Heart left ventricle (tissue), 13 donors: ENCODE results near the gene MAPK8IP3.

Experiments
- CTCF ChIP-seq, 12 donors: fragments of 200-600 bp; sonication (generic) in 4 of 12; IDR thresholded peaks; one replicate each; pipeline versions ENCODE4 v1.5.0 to v1.8.0; 2018 to 2022; ENCODE audit warnings: antibody characterized with exemption in 12 of 12, mild to moderate bottlenecking in 5 of 12
- POLR2A ChIP-seq, 2 donors: fragments of 450-650 bp; IDR thresholded peaks; one replicate each; pipeline ENCODE4 v1.6.1; 2017; ENCODE audit warnings: antibody characterized with exemption in 2 of 2, mild to moderate bottlenecking in 2 of 2, moderate library complexity in 2 of 2
- donor health status: ischemic (EF 13 %, LVEDD 7.1; RV severe dilation, severe dysfunction).
- donor health status: DM: no; HTN: yes; CAD: no.
- donor health status: DM: no; HTN: no; CAD: no.
- donor health status: ischemic (EF 25% LVEDD 6.9; RV normal size, moderate dysfunction).
- donor health status: ischemic (EF 25% LVEDD 5.7; RV mildly dilated, moderate dysfunction).
- donor health status: ischemic (EF 35%, LVEDD 5.7; RV mildly dilated, moderate dysfunction).
- donor health status: nonischemic (EF 11% LVEDD 7.7; RV severe dilation, severe dysfunction).
- donor health status: DM: yes; HTN: yes; CAD: no.
- donor health status: PGD.
- donor health status: ischemic (EF 29% LVEDD 5.4; RV normal size, mild dysfunction).
- donor health status: nonischemic (EF 23%, LVEDD 6.1; RV moderate dilation, normal function).

GRCh38 chr16:1729445-1729844 is 23.4 kb downstream of the MAPK8IP3 start:
- TF ChIP-seq CTCF (IDR thresholded peaks at IDR 0.05), result no peak
- TF ChIP-seq POLR2A (IDR thresholded peaks at IDR 0.05), result no peak
